GM12878 (cell line): Measurements from ENCODE around the gene KCNJ10.

Experiments used
- BRCA1 ChIP-seq: IDR thresholded peaks from 2 replicates; pipeline ENCODE4 v1.6.1; 2011; ENCODE audit warnings: low read depth, low read length, improper control_type of control experiment
- EGR1 ChIP-seq, 2 experiments: IDR thresholded peaks; 1 replicate in 1 of 2; 2 replicates in 1 of 2; pipeline ENCODE4 v1.6.1; 2011 to 2012; ENCODE audit warnings: low read depth in 2 of 2, low read length in 2 of 2, borderline replicate concordance in 1 of 2, mild to moderate bottlenecking in 1 of 2, moderate library complexity in 1 of 2
- JUND ChIP-seq: IDR thresholded peaks from 2 replicates; pipeline ENCODE4 v1.6.1; 2012; ENCODE audit warnings: low read depth, mild to moderate bottlenecking, low read length, improper control_type of control experiment, moderate library complexity
- POLR2AphosphoS5 ChIP-seq: IDR thresholded peaks from 2 replicates; pipeline ENCODE4 v1.6.1; 2011; ENCODE audit warnings: mild to moderate bottlenecking, low read length, inconsistent platforms
- SMC3 ChIP-seq: IDR thresholded peaks from 2 replicates; pipeline ENCODE4 v1.6.1; 2011; ENCODE audit warnings: low read length, improper control_type of control experiment, borderline replicate concordance
- SP1 ChIP-seq: IDR thresholded peaks from one replicate; pipeline ENCODE4 v1.6.1; 2011; ENCODE audit warnings: low read depth, low read length

GRCh38 chr1:159972443-159973205 lies 97.3 kb downstream of the KCNJ10 start:
- TF ChIP-seq SP1 = no peak
- TF ChIP-seq SMC3 = no peak
- TF ChIP-seq POLR2AphosphoS5 = no peak
- no peak for TF ChIP-seq EGR1 (IDR thresholded peaks at IDR 0.05; ENCODE audit: borderline replicate concordance in 1 of 2, low read depth in 2 of 2, low read length in 2 of 2)
- no peak for TF ChIP-seq BRCA1
- no peak for TF ChIP-seq JUND
